Esophagus squamous epithelium (tissue), 4 donors: Measurements from ENCODE around the gene KCNQ1.

Experiments used
- POLR2A ChIP-seq, 4 donors: fragments of 450-650 bp; IDR thresholded peaks; one replicate each; pipeline ENCODE4 v1.6.1; 2017; ENCODE audit warnings: antibody characterized with exemption in 4 of 4, mild to moderate bottlenecking in 4 of 4, moderate library complexity in 3 of 4
- TF ChIP-seq, protein P1 (sequence below), 6 experiments: fragments of 450-650 bp in 4 of 6; fragments of 200-600 bp in 2 of 6; sonication (generic) in 2 of 6; IDR thresholded peaks; one replicate each; pipeline ENCODE4 v1.5.1; 2016 to 2019; ENCODE audit warnings: antibody characterized with exemption in 6 of 6, mild to moderate bottlenecking in 4 of 6, moderate library complexity in 4 of 6

DNA sequence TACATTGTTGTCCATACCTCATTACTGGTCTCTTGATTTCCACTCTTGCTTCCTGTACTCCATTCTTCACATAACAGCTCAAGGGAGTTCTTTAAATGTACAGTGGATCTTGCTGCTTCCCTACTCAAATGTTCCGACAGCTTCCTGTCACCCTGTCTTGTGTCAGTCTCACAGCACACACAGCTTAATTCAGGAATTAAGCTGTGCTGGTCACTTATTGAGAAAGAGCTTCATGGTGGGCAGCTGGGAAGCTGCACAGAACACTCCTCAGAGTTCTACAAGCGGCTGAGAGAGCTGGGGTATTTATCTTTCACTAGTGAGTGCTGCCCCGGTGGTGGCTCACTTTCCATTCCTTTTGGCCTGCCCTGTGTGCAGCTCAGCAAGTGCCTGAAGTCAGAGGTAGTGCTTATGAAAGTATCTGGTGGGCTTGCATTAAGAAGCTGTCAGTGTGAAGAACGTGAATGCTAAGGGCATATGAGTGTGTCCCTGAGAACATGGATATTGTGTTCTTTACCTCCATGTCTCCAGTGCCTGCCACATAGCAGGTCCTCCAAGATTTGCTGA, 206.3 kb downstream of the KCNQ1 start:
- no peak for TF ChIP-seq POLR2A (IDR thresholded peaks at IDR 0.05)
- TF ChIP-seq, protein P1, sequence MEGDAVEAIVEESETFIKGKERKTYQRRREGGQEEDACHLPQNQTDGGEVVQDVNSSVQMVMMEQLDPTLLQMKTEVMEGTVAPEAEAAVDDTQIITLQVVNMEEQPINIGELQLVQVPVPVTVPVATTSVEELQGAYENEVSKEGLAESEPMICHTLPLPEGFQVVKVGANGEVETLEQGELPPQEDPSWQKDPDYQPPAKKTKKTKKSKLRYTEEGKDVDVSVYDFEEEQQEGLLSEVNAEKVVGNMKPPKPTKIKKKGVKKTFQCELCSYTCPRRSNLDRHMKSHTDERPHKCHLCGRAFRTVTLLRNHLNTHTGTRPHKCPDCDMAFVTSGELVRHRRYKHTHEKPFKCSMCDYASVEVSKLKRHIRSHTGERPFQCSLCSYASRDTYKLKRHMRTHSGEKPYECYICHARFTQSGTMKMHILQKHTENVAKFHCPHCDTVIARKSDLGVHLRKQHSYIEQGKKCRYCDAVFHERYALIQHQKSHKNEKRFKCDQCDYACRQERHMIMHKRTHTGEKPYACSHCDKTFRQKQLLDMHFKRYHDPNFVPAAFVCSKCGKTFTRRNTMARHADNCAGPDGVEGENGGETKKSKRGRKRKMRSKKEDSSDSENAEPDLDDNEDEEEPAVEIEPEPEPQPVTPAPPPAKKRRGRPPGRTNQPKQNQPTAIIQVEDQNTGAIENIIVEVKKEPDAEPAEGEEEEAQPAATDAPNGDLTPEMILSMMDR (IDR thresholded peaks at IDR 0.05), result no peak
